GM23338 (cell line): Measurements from ENCODE around the gene TUBA4B.

Source experiments
- CREB1 ChIP-seq: fragments of 250-450 bp; sonication (Bioruptor Pico); IDR thresholded peaks from 2 replicates; pipeline ENCODE4 v1.5.0; 2020; ENCODE audit warnings: low read depth, mild to moderate bottlenecking, moderate library complexity
- EZH2 ChIP-seq: fragments of 200-600 bp; sonication (generic); IDR thresholded peaks from one replicate; pipeline ENCODE4 v1.8.0; 2017; ENCODE audit warnings: antibody characterized with exemption, mild to moderate bottlenecking, low read depth; ENCODE audit not compliant: unreplicated experiment
- EZH2phosphoT487 ChIP-seq: fragments of 200-600 bp; sonication (generic); IDR thresholded peaks from one replicate; pipeline ENCODE4 v1.8.1; 2018; ENCODE audit warnings: antibody characterized with exemption; ENCODE audit not compliant: unreplicated experiment
- POLR2AphosphoS5 ChIP-seq: IDR thresholded peaks from 2 replicates; pipeline ENCODE4 v1.6.1; 2016; ENCODE audit warnings: antibody characterized with exemption, low read depth
- TF ChIP-seq, protein P1 (sequence below), 2 experiments: fragments of 200-600 bp in 1 of 2; sonication (generic) in 1 of 2; conservative IDR thresholded peaks; 2 replicates each; pipeline versions ENCODE4 v1.5.1 to v1.6.1; 2016 to 2017; ENCODE audit warnings: antibody characterized with exemption in 2 of 2, low read depth in 2 of 2, mild to moderate bottlenecking in 2 of 2, moderate library complexity in 1 of 2
- TF ChIP-seq, protein P2 (sequence below): IDR thresholded peaks from one replicate; pipeline ENCODE4 v1.6.1; 2018; ENCODE audit warnings: antibody characterized with exemption; ENCODE audit not compliant: unreplicated experiment

- TF ChIP-seq, protein P1, sequence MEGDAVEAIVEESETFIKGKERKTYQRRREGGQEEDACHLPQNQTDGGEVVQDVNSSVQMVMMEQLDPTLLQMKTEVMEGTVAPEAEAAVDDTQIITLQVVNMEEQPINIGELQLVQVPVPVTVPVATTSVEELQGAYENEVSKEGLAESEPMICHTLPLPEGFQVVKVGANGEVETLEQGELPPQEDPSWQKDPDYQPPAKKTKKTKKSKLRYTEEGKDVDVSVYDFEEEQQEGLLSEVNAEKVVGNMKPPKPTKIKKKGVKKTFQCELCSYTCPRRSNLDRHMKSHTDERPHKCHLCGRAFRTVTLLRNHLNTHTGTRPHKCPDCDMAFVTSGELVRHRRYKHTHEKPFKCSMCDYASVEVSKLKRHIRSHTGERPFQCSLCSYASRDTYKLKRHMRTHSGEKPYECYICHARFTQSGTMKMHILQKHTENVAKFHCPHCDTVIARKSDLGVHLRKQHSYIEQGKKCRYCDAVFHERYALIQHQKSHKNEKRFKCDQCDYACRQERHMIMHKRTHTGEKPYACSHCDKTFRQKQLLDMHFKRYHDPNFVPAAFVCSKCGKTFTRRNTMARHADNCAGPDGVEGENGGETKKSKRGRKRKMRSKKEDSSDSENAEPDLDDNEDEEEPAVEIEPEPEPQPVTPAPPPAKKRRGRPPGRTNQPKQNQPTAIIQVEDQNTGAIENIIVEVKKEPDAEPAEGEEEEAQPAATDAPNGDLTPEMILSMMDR (conservative IDR thresholded peaks at IDR 0.05; ENCODE audit: low read depth in 2 of 2) = no peak
- TF ChIP-seq EZH2phosphoT487 (no peak), POLR2AphosphoS5 (no peak), EZH2 (no peak), CREB1 (CRISPR knock-in tag) (no peak)
- TF ChIP-seq, protein P2, sequence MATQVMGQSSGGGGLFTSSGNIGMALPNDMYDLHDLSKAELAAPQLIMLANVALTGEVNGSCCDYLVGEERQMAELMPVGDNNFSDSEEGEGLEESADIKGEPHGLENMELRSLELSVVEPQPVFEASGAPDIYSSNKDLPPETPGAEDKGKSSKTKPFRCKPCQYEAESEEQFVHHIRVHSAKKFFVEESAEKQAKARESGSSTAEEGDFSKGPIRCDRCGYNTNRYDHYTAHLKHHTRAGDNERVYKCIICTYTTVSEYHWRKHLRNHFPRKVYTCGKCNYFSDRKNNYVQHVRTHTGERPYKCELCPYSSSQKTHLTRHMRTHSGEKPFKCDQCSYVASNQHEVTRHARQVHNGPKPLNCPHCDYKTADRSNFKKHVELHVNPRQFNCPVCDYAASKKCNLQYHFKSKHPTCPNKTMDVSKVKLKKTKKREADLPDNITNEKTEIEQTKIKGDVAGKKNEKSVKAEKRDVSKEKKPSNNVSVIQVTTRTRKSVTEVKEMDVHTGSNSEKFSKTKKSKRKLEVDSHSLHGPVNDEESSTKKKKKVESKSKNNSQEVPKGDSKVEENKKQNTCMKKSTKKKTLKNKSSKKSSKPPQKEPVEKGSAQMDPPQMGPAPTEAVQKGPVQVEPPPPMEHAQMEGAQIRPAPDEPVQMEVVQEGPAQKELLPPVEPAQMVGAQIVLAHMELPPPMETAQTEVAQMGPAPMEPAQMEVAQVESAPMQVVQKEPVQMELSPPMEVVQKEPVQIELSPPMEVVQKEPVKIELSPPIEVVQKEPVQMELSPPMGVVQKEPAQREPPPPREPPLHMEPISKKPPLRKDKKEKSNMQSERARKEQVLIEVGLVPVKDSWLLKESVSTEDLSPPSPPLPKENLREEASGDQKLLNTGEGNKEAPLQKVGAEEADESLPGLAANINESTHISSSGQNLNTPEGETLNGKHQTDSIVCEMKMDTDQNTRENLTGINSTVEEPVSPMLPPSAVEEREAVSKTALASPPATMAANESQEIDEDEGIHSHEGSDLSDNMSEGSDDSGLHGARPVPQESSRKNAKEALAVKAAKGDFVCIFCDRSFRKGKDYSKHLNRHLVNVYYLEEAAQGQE = no peak
Observed at GRCh38 chr2:219204425-219205164, 48.4 kb upstream of the TUBA4B start.
